ACHN (cell line): ENCODE data around the gene RNF146.
"Not testable (repeated sequence)": the region's sequence is repeated elsewhere in the genome, so short reads cannot be mapped to it uniquely, and the experiment has no call there.

Experiments
- DNase-seq: peaks from one replicate; pipeline ENCODE4 v3.0.0-alpha.2; 2015
- in situ Hi-C: cut with HindIII; loops from 2 replicates; pipeline ENCODE4 v1.10.0; 2017; ENCODE audit warnings: low sequenced_read_pairs, low pct_ligation_motif_present, low pct_unique_long_range_greater_than_20kb

The RNF146 gene

GRCh38 chr6:127328043-127328609, 61.5 kb downstream of the RNF146 start:
- DNase-seq, result no peak
- in situ Hi-C loops, result no loop called here

- DNase-seq, in situ Hi-C loops: not testable (repeated sequence)
Measured at GRCh38 chr6:127331256-127331655, 64.6 kb downstream of the RNF146 start.

GRCh38 chr6:127332383-127332961, 65.8 kb downstream of the RNF146 start:
- no peak for DNase-seq
- in situ Hi-C loops, result no loop called here
